H9 (cell line): ENCODE results near the gene NTMT2. TPM values are rescaled to one million over a fixed set of nuclear protein-coding genes. Genes with fewer than 3 reads are reported as not detected.

Source experiments
- DNase-seq: peaks from one replicate; pipeline ENCODE4 v3.0.0-alpha.2; 2017
- H2AFZ ChIP-seq: one replicate; pipeline ENCODE4 v1.6.1; 2013; ENCODE audit warnings: mild to moderate bottlenecking, low read length, control low read depth, moderate library complexity
- H2AK5ac ChIP-seq: 2 replicates; pipeline ENCODE4 v1.6.1; 2013; ENCODE audit warnings: low read length, control low read depth, mixed read lengths; ENCODE audit not compliant: insufficient read length
- H2BK120ac ChIP-seq: one replicate; pipeline ENCODE4 v1.6.1; 2013; ENCODE audit warnings: low read depth, mild to moderate bottlenecking, low read length, control low read depth, inconsistent platforms; ENCODE audit not compliant: poor library complexity, severe bottlenecking
- H2BK12ac ChIP-seq: 2 replicates; pipeline ENCODE4 v1.6.1; 2013; ENCODE audit warnings: low read length, control low read depth, mixed read lengths, low read depth; ENCODE audit not compliant: insufficient read length
- H2BK15ac ChIP-seq: 2 replicates; pipeline ENCODE4 v1.6.1; 2013; ENCODE audit warnings: low read depth, low read length, control low read depth
- H2BK20ac ChIP-seq: one replicate; pipeline ENCODE4 v1.6.1; 2013; ENCODE audit warnings: low read depth, mild to moderate bottlenecking, low read length, control low read depth, inconsistent platforms; ENCODE audit not compliant: poor library complexity, severe bottlenecking
- H2BK5ac ChIP-seq: 2 replicates; pipeline ENCODE4 v1.6.1; 2013; ENCODE audit warnings: low read length, control low read depth, mixed read lengths; ENCODE audit not compliant: insufficient read length
- H3K14ac ChIP-seq: 2 replicates; pipeline ENCODE4 v1.6.1; 2013; ENCODE audit warnings: low read length, control low read depth; ENCODE audit not compliant: insufficient read depth
- H3K18ac ChIP-seq: 2 replicates; pipeline ENCODE4 v1.6.1; 2013; ENCODE audit warnings: low read depth, mild to moderate bottlenecking, mixed read lengths, low read length, control low read depth; ENCODE audit not compliant: insufficient read length
- H3K23ac ChIP-seq: 2 replicates; pipeline ENCODE4 v1.6.1; 2013; ENCODE audit warnings: low read length, control low read depth, mixed read lengths, low read depth; ENCODE audit not compliant: insufficient read length
- H3K23me2 ChIP-seq: 2 replicates; pipeline ENCODE4 v1.6.1; 2013; ENCODE audit warnings: low read depth, mild to moderate bottlenecking, mixed read lengths, low read length, control low read depth; ENCODE audit not compliant: insufficient read length, poor library complexity, severe bottlenecking
- H3K27ac ChIP-seq: 2 replicates; pipeline ENCODE4 v1.5.1; 2013; ENCODE audit warnings: low read length, control low read depth, mixed read lengths, low read depth; ENCODE audit not compliant: insufficient read length
- H3K27me3 ChIP-seq: 2 replicates; pipeline ENCODE4 v1.6.1; 2013; ENCODE audit warnings: low read length, control low read depth, inconsistent platforms; ENCODE audit not compliant: insufficient read depth
- H3K4ac ChIP-seq: 2 replicates; pipeline ENCODE4 v1.6.1; 2013; ENCODE audit warnings: low read depth, mild to moderate bottlenecking, control low read depth, inconsistent platforms, low read length, moderate library complexity
- H3K4me1 ChIP-seq: 2 replicates; pipeline ENCODE4 v1.6.1; 2013; ENCODE audit warnings: low read length, control low read depth, inconsistent platforms; ENCODE audit not compliant: insufficient read depth
- H3K4me2 ChIP-seq: 2 replicates; pipeline ENCODE4 v1.6.1; 2013; ENCODE audit warnings: low read length, control low read depth, mixed read lengths; ENCODE audit not compliant: insufficient read length, insufficient read depth
- H3K56ac ChIP-seq: 2 replicates; pipeline ENCODE4 v1.6.1; 2013; ENCODE audit warnings: low read depth, mild to moderate bottlenecking, mixed read lengths, low read length, control low read depth; ENCODE audit not compliant: insufficient read length
- H3K79me1 ChIP-seq: 2 replicates; pipeline ENCODE4 v1.6.1; 2013; ENCODE audit warnings: low read depth, mild to moderate bottlenecking, moderate library complexity, low read length, control low read depth, inconsistent platforms; ENCODE audit not compliant: insufficient read depth, poor library complexity, severe bottlenecking
- H3K79me2 ChIP-seq: 2 replicates; pipeline ENCODE4 v1.6.1; 2013; ENCODE audit warnings: low read length, control low read depth, inconsistent platforms; ENCODE audit not compliant: insufficient read depth
- H3K9ac ChIP-seq: 2 replicates; pipeline ENCODE4 v1.6.1; 2013; ENCODE audit warnings: low read length, control low read depth, mixed read lengths; ENCODE audit not compliant: insufficient read length; ENCODE audit errors: extremely low read depth
- H3K9me3 ChIP-seq: one replicate; pipeline ENCODE4 v1.6.1; 2013; ENCODE audit warnings: low read depth, low read length, inconsistent platforms; ENCODE audit not compliant: control insufficient read depth
- H3T11ph ChIP-seq: one replicate; pipeline ENCODE4 v1.6.1; 2013; ENCODE audit warnings: mild to moderate bottlenecking, low read length, control low read depth, inconsistent platforms
- H4K20me1 ChIP-seq: one replicate; pipeline ENCODE4 v1.6.1; 2013; ENCODE audit not compliant: control insufficient read depth, insufficient read length, insufficient read depth
- H4K5ac ChIP-seq: 2 replicates; pipeline ENCODE4 v1.6.1; 2013; ENCODE audit warnings: low read depth, mild to moderate bottlenecking, mixed read lengths, low read length, control low read depth; ENCODE audit not compliant: insufficient read length
- H4K8ac ChIP-seq: replicated peaks from 2 replicates; pipeline ENCODE4 v1.6.1; 2013; ENCODE audit warnings: low read length, control low read depth, mixed read lengths, low read depth; ENCODE audit not compliant: insufficient read length
- H4K91ac ChIP-seq: 2 replicates; pipeline ENCODE4 v1.6.1; 2013; ENCODE audit warnings: low read depth, mild to moderate bottlenecking, moderate library complexity, mixed read lengths, low read length, control low read depth; ENCODE audit not compliant: insufficient read length
- H3K27ac Mint-ChIP-seq, 3 experiments: 2 replicates in 2 of 3; 3 replicates in 1 of 3; pipeline ENCODE4 v1.8.0; 2020 to 2021; ENCODE audit warnings: mixed read lengths in 3 of 3, mild to moderate bottlenecking in 1 of 3, moderate library complexity in 1 of 3
- H3K27me3 Mint-ChIP-seq: 2 replicates; pipeline ENCODE4 v1.8.0; 2021; ENCODE audit warnings: low read depth, mild to moderate bottlenecking, moderate library complexity, mixed read lengths
- H3K36me3 Mint-ChIP-seq, 3 experiments: 2 replicates in 2 of 3; 3 replicates in 1 of 3; pipeline ENCODE4 v1.8.0; 2020 to 2021; ENCODE audit warnings: low read depth in 3 of 3, mixed read lengths in 3 of 3; ENCODE audit not compliant: insufficient read depth in 1 of 3
- H3K4me1 Mint-ChIP-seq, 2 experiments: 2 replicates each; pipeline ENCODE4 v1.8.0; 2020; ENCODE audit warnings: mixed read lengths in 2 of 2
- H3K4me3 Mint-ChIP-seq, 2 experiments: 2 replicates in 1 of 2; 3 replicates in 1 of 2; pipeline ENCODE4 v1.8.0; 2020 to 2021; ENCODE audit warnings: mild to moderate bottlenecking in 2 of 2, mixed read lengths in 2 of 2, moderate library complexity in 1 of 2
- H3K9me3 Mint-ChIP-seq, 2 experiments: 2 replicates in 1 of 2; 3 replicates in 1 of 2; pipeline ENCODE4 v1.8.0; 2020; ENCODE audit warnings: mild to moderate bottlenecking in 2 of 2, mixed read lengths in 2 of 2, moderate library complexity in 1 of 2
- WGBS: extraction: QIAGEN DNeasy Blood & Tissue Kit; methylation state at CpG from one replicate; pipeline ENCODE4 v1.1.7; 2013; ENCODE audit warnings: missing lambda C conversion rate, low lambda C conversion rate, mixed read lengths; ENCODE audit not compliant: insufficient read length; ENCODE audit errors: extremely low coverage; 5-methylcytosine and 5-hydroxymethylcytosine counted together
- total RNA-seq: library from RNA; stranded (reverse); gene quantifications from 2 replicates; pipeline ENCODE4 v1.2.1, GENCODE V29; 2021
- TF ChIP-seq, protein P1 (sequence below): fragments of 200-600 bp; sonication (generic); conservative IDR thresholded peaks from 3 replicates; pipeline ENCODE4 v1.8.0; 2021; ENCODE audit warnings: antibody characterized with exemption, mild to moderate bottlenecking

The NTMT2 gene
- total RNA-seq, 1 experiment from 2014 or later = 0.28 TPM

GRCh38 chr1:170150016-170150415 is 4.3 kb downstream of the NTMT2 start:
- H3K36me3 Mint-ChIP-seq = peaks cover 4% of the 10 kb centered on the region in 3 experiments; a peak in 5 of 7 replicates
- no peak overlapping the region for H3K9ac ChIP-seq
- H3K27ac Mint-ChIP-seq = no peak overlapping the region

More at GRCh38 chr1:170150016-170150415, 4.3 kb downstream of the NTMT2 start:
- H3K27ac ChIP-seq = no peak overlapping the region
- no peak for DNase-seq
- no peaks in the 10 kb centered on the region for H3K9me3 ChIP-seq
- no peak overlapping the region for H2BK12ac ChIP-seq
- H2BK120ac ChIP-seq = no peak overlapping the region
- no peak overlapping the region for H3K14ac ChIP-seq
- H2BK5ac ChIP-seq = no peak overlapping the region
- no peak overlapping the region for H3K56ac ChIP-seq
- no peak overlapping the region for H3K4me3 Mint-ChIP-seq
- TF ChIP-seq, protein P1, sequence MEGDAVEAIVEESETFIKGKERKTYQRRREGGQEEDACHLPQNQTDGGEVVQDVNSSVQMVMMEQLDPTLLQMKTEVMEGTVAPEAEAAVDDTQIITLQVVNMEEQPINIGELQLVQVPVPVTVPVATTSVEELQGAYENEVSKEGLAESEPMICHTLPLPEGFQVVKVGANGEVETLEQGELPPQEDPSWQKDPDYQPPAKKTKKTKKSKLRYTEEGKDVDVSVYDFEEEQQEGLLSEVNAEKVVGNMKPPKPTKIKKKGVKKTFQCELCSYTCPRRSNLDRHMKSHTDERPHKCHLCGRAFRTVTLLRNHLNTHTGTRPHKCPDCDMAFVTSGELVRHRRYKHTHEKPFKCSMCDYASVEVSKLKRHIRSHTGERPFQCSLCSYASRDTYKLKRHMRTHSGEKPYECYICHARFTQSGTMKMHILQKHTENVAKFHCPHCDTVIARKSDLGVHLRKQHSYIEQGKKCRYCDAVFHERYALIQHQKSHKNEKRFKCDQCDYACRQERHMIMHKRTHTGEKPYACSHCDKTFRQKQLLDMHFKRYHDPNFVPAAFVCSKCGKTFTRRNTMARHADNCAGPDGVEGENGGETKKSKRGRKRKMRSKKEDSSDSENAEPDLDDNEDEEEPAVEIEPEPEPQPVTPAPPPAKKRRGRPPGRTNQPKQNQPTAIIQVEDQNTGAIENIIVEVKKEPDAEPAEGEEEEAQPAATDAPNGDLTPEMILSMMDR = no peak
- no peaks in the 10 kb centered on the region for H3K23me2 ChIP-seq
- peaks cover 17 to 20% of the 10 kb centered on the region in 2 experiments for H3K4me1 Mint-ChIP-seq
- H3K18ac ChIP-seq = no peak overlapping the region
- H2AFZ ChIP-seq = no peak overlapping the region
- peaks cover 5 to 11% of the 10 kb centered on the region in 2 experiments for H3K9me3 Mint-ChIP-seq
- H3K23ac ChIP-seq = no peak overlapping the region
- peaks cover 55% of the 10 kb centered on the region for H3K27me3 Mint-ChIP-seq
- no peak overlapping the region for H4K91ac ChIP-seq
- no CpG with 5 or more reads among the region's 2 CpGs for WGBS
- no peaks in the 10 kb centered on the region for H3K79me2 ChIP-seq
- H3K4me1 ChIP-seq = peaks cover 2% of the 10 kb centered on the region; the same call in 1 of the 2 replicates
- no peak overlapping the region for H4K8ac ChIP-seq
- no peaks in the 10 kb centered on the region for H4K20me1 ChIP-seq
- H2AK5ac ChIP-seq = no peak overlapping the region
- H3K27me3 ChIP-seq = peaks cover 2% of the 10 kb centered on the region; the same call in 1 of the 2 replicates
- H3K4me2 ChIP-seq = no peak overlapping the region
- H2BK15ac ChIP-seq = no peak overlapping the region
- no peak overlapping the region for H2BK20ac ChIP-seq
- H3T11ph ChIP-seq = no peak overlapping the region
- H3K79me1 ChIP-seq = no peaks in the 10 kb centered on the region
- H3K4ac ChIP-seq = no peak overlapping the region
- H4K5ac ChIP-seq = no peak overlapping the region
